PC-3 (cell line): Measurements from ENCODE around the gene MAIP1. TPM values are rescaled to one million over a fixed set of nuclear protein-coding genes. Genes with fewer than 3 reads are reported as not detected.

ENCODE experiments used
- ATAC-seq: fragments of 200-7000 bp; cut with Tn5 transposase; 2 replicates; pipeline ENCODE4 v1.9.1; 2020; ENCODE audit warnings: mild to moderate bottlenecking, moderate library complexity
- BruUV-seq: library from RNA; stranded (reverse); fragments of 400-500 nt; replicated peaks from 2 replicates; lab custom pipeline; 2021; lab: Mats Ljungman, UMichigan
- CTCF ChIA-PET: fragments of 300-600 bp; sonication (Branson Sonifier 250); formaldehyde crosslinking; loops from one replicate; lab custom pipeline; 2022; ENCODE audit warnings: antibody characterized with exemption; lab: Charles Lee
- POLR2A ChIA-PET: fragments of 300-600 bp; sonication (Branson Sonifier 250); formaldehyde crosslinking; loops from one replicate; lab custom pipeline; 2022; ENCODE audit warnings: antibody characterized with exemption; ENCODE audit not compliant: unreplicated experiment; lab: Charles Lee
- DNase-seq: peaks from one replicate; pipeline ENCODE4 v3.0.0-alpha.2; 2015
- H2AFZ ChIP-seq: fragments of 300-600 bp; sonication (generic); 2 replicates; pipeline ENCODE4 v1.6.0; 2016; ENCODE audit warnings: antibody characterized with exemption, low read length
- H3F3A ChIP-seq: fragments of 300-600 bp; sonication (generic); one replicate; pipeline ENCODE4 v1.6.0; 2017; ENCODE audit warnings: antibody characterized with exemption, low read length, control low read depth, mild to moderate bottlenecking; ENCODE audit not compliant: unreplicated experiment
- H3K27ac ChIP-seq: fragments of 300-600 bp; sonication (generic); 2 replicates; pipeline ENCODE4 v1.5.1; 2016; ENCODE audit warnings: mild to moderate bottlenecking, low read length
- H3K27me3 ChIP-seq: fragments of 300-600 bp; sonication (generic); 2 replicates; pipeline ENCODE4 v1.6.1; 2016; ENCODE audit warnings: low read length, mixed read lengths
- H3K36me3 ChIP-seq: fragments of 300-600 bp; sonication (generic); 2 replicates; pipeline ENCODE4 v1.6.1; 2016; ENCODE audit warnings: low read depth, mixed run types, low read length, mixed read lengths
- H3K4me1 ChIP-seq: fragments of 300-600 bp; sonication (generic); 2 replicates; pipeline ENCODE4 v1.5.1; 2016; ENCODE audit warnings: low read length; ENCODE audit not compliant: insufficient read depth
- H3K4me2 ChIP-seq: fragments of 300-600 bp; sonication (generic); 2 replicates; pipeline ENCODE4 v1.6.0; 2016; ENCODE audit warnings: low read length
- H3K4me3 ChIP-seq: fragments of 300-600 bp; sonication (generic); 2 replicates; pipeline ENCODE4 v1.5.1; 2016; ENCODE audit warnings: mild to moderate bottlenecking, low read length, mixed read lengths
- H3K79me2 ChIP-seq: fragments of 300-600 bp; sonication (generic); 2 replicates; pipeline ENCODE4 v1.6.1; 2017; ENCODE audit warnings: low read length, mixed read lengths
- H3K9ac ChIP-seq: fragments of 300-600 bp; sonication (generic); 2 replicates; pipeline ENCODE4 v1.6.0; 2016; ENCODE audit warnings: mild to moderate bottlenecking, low read length
- H3K9me2 ChIP-seq: fragments of 300-600 bp; sonication (generic); replicated peaks from 2 replicates; pipeline ENCODE4 v1.6.1; 2016; ENCODE audit warnings: mixed run types, low read length, mixed read lengths
- H3K9me3 ChIP-seq: fragments of 300-600 bp; sonication (generic); 2 replicates; pipeline ENCODE4 v1.6.1; 2016; ENCODE audit warnings: low read length, mixed read lengths
- H4K20me1 ChIP-seq: fragments of 300-600 bp; sonication (generic); 2 replicates; pipeline ENCODE4 v1.6.1; 2016; ENCODE audit warnings: low read length, mixed read lengths
- EZH2 ChIP-seq: fragments of 300-600 bp; sonication (generic); IDR thresholded peaks from one replicate; pipeline ENCODE4 v1.6.1; 2017; ENCODE audit warnings: antibody characterized with exemption, mild to moderate bottlenecking, low read length; ENCODE audit not compliant: unreplicated experiment
- EZH2phosphoT487 ChIP-seq: fragments of 300-600 bp; sonication (generic); IDR thresholded peaks from 2 replicates; pipeline ENCODE4 v1.6.1; 2018; ENCODE audit warnings: mild to moderate bottlenecking, antibody characterized with exemption, low read length, borderline replicate concordance
- intact Hi-C: fragments of 100-400 bp; cut with micrococcal nuclease; formaldehyde crosslinking; loops from 2 replicates; pipeline ENCODE4 v1.9.0; 2023
- total RNA-seq: library from RNA; depleted of rRNA; stranded (reverse); fragments of >200 nt; gene quantifications from 2 replicates; pipeline ENCODE4 v1.2.3, GENCODE V29; 2014
- TF ChIP-seq, protein P1 (sequence below): fragments of 300-600 bp; sonication (generic); conservative IDR thresholded peaks from 2 replicates; pipeline ENCODE4 v1.5.1; 2017; ENCODE audit warnings: antibody characterized with exemption, low read depth, mild to moderate bottlenecking, low read length

The MAIP1 gene
- total RNA-seq, 1 experiment from 2014 or later: 44.7 TPM

DNA sequence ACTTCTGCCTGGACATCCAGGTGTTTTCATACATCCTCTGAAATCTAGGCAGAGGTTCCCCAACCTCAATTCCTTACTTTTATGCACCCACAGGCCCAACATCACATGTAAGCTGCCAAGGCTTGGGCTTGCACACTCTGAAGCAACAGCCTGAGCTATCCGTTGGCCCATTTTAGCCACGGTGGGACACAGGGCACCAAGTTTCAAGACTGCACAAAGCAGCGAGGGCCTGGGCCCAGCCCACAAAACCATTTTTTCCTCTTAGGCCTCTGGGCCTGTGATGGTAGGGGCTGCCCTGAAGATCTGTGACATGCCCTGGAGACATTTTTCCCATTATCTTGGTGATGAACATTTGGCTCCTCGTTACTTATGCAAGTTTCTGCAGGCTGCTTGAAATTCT lies 38.4 kb upstream of the MAIP1 start:
- CTCF ChIA-PET: no interaction called here
- H3K79me2 ChIP-seq: peaks cover 88% of the 10 kb centered on the region
- H3K4me1 ChIP-seq: peaks cover 8% of the 10 kb centered on the region
- no peak overlapping the region for H3K4me2 ChIP-seq
- no peaks in the 10 kb centered on the region for H3K27me3 ChIP-seq
- no peak overlapping the region for H2AFZ ChIP-seq
- H3K9me3 ChIP-seq: 0 out of 2 replicates have a peak, but pooled peaks cover 4% of the 10 kb centered on the region
- no peak for ATAC-seq
- H3K27ac ChIP-seq: no peak overlapping the region
- TF ChIP-seq, protein P1, sequence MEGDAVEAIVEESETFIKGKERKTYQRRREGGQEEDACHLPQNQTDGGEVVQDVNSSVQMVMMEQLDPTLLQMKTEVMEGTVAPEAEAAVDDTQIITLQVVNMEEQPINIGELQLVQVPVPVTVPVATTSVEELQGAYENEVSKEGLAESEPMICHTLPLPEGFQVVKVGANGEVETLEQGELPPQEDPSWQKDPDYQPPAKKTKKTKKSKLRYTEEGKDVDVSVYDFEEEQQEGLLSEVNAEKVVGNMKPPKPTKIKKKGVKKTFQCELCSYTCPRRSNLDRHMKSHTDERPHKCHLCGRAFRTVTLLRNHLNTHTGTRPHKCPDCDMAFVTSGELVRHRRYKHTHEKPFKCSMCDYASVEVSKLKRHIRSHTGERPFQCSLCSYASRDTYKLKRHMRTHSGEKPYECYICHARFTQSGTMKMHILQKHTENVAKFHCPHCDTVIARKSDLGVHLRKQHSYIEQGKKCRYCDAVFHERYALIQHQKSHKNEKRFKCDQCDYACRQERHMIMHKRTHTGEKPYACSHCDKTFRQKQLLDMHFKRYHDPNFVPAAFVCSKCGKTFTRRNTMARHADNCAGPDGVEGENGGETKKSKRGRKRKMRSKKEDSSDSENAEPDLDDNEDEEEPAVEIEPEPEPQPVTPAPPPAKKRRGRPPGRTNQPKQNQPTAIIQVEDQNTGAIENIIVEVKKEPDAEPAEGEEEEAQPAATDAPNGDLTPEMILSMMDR: no peak
- TF ChIP-seq EZH2 (no peak), EZH2phosphoT487 (no peak)
- H4K20me1 ChIP-seq: peaks cover 13% of the 10 kb centered on the region
- intact Hi-C loops: no loop called here
- BruUV-seq: no TSS peak
- no peak overlapping the region for H3K9ac ChIP-seq
- H3K9me2 ChIP-seq: no peaks in the 10 kb centered on the region
- POLR2A ChIA-PET: no interaction called here
- no peak overlapping the region; the same call in 1 of the 2 replicates for H3K4me3 ChIP-seq
- no peak for DNase-seq
- H3K36me3 ChIP-seq: peaks cover 53% of the 10 kb centered on the region
- H3F3A ChIP-seq: no peaks in the 10 kb centered on the region

DNA sequence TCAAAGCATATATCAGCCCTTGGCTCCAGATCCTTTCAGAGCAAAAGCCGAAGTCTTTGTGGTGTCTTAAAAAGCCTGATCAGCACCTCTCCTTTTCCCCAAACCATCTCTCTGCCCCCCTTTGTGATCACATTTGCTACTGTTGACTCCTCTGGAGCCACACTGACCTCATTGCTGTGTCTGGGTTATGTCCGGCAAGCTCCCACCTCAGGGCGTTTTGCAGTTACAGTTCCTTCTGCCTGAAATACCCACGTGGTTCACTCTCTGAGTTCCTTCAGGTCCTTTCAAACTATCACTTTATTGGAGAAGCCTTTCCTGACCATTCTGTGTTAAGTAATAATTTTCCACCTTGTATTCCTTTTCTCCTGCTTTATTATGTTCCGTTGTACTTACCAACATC lies 32.5 kb upstream of the MAIP1 start:
- Histone ChIP-seq H3F3A (no peaks in the 10 kb centered on the region), H3K9ac (no peak overlapping the region), H3K4me3 (no peak overlapping the region), H3K9me3 (no peaks in the 10 kb centered on the region), H3K27ac (no peak overlapping the region), H3K9me2 (no peaks in the 10 kb centered on the region), H3K4me1 (peaks cover 11% of the 10 kb centered on the region), H3K27me3 (no peaks in the 10 kb centered on the region), H3K36me3 (peaks cover 24% of the 10 kb centered on the region), H3K79me2 (peaks cover 89% of the 10 kb centered on the region), H3K4me2 (no peak overlapping the region), H2AFZ (no peak overlapping the region), H4K20me1 (peaks cover 9% of the 10 kb centered on the region)
- intact Hi-C loops: no loop called here
- no peak for ATAC-seq
- BruUV-seq: no TSS peak
- CTCF ChIA-PET: no interaction called here
- no peak for DNase-seq
- POLR2A ChIA-PET: interaction anchor here (0.6 kb wide), 1 partner anchor 134 kb away, joined by 4 read pairs; no protein-coding TSS in a partner anchor
- TF ChIP-seq, protein P1: no peak

DNA sequence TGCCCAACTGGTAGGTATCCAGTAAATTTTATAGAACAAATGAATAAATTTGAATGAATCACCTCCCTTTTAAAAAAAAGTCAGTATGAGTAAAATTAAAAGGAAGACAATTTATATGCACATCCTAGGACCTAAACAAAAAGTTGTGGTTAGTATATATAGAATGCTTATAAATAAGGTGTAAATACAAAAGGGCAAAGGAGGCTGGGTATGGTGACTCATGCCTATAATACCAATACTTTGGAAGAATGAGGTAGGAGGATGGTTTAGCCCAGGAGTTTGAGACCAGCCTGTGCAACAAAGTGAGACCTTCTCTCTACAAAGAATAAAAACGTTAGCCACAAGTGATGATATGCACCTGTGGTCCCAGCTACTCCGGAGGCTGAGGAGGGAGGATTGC lies 31.5 kb upstream of the MAIP1 start:
- H3K4me1 ChIP-seq: peaks cover 11% of the 10 kb centered on the region

More for the DNA sequence above, 31.5 kb upstream of the MAIP1 start:
- Histone ChIP-seq H3K79me2 (peaks cover 85% of the 10 kb centered on the region), H3K27ac (no peak overlapping the region; the same call in 1 of the 2 replicates), H3K9me3 (no peaks in the 10 kb centered on the region), H4K20me1 (peaks cover 9% of the 10 kb centered on the region), H2AFZ (no peak overlapping the region), H3F3A (no peaks in the 10 kb centered on the region), H3K9ac (no peak overlapping the region), H3K4me3 (no peak overlapping the region), H3K27me3 (no peaks in the 10 kb centered on the region), H3K36me3 (peaks cover 26% of the 10 kb centered on the region), H3K4me2 (0 out of 2 replicates have a peak overlapping the region, but pooled peaks have one; percentile 18), H3K9me2 (no peaks in the 10 kb centered on the region)
- no TSS peak for BruUV-seq
- POLR2A ChIA-PET: interaction anchor here (0.5 kb wide), 1 partner anchor 10 kb away, joined by 4 read pairs; no protein-coding TSS in a partner anchor
- intact Hi-C loops: no loop called here
- peak; percentile 91 for ATAC-seq
- peak; percentile 45 for DNase-seq
- CTCF ChIA-PET: no interaction called here
- TF ChIP-seq EZH2 (no peak), EZH2phosphoT487 (no peak)
- TF ChIP-seq, protein P1: no peak
